Fibroblast of upper back skin (primary cell): Measurements from ENCODE around the gene IL6ST.

Experiments used
- DNase-seq: peaks from one replicate; pipeline ENCODE4 v3.0.0-alpha.2; 2013

IL6ST gene

GRCh38 chr5:55888205-55888604, 106.6 kb downstream of the IL6ST start:
- no peak for DNase-seq

- no peak for DNase-seq
Observed at GRCh38 chr5:55885359-55885758, 109.4 kb downstream of the IL6ST start.
